Measurements from ENCODE around the gene RIPK3.

DNA sequence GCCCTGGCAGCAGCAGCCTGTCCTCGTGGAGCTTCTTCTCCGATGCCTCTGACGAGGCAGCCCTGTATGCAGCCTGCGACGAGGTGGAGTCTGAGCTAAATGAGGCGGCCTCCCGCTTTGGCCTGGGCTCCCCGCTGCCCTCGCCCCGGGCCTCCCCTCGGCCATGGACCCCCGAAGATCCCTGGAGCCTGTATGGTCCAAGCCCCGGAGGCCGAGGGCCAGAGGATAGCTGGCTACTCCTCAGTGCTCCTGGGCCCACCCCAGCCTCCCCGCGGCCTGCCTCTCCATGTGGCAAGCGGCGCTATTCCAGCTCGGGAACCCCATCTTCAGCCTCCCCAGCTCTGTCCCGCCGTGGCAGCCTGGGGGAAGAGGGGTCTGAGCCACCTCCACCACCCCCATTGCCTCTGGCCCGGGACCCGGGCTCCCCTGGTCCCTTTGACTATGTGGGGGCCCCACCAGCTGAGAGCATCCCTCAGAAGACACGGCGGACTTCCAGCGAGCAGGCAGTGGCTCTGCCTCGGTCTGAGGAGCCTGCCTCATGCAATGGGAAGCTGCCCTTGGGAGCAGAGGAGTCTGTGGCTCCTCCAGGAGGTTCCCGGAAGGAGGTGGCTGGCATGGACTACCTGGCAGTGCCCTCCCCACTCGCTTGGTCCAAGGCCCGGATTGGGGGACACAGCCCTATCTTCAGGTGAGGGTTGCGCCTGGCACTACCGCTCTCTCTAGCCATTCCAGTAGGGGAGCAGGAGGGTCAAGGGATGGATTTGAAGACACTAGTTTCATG lies 30.3 kb upstream of the RIPK3 start:
- TF ChIP-seq POLR2A (IDR thresholded peaks at IDR 0.05; ENCODE audit: low read depth, low read length): no peak
- TF ChIP-seq POLR2AphosphoS5 (IDR thresholded peaks at IDR 0.05; ENCODE audit: low read depth, low read length): no peak
